Measurements from ENCODE around the gene PRKACG.
"Not testable (repeated sequence)": the region's sequence is repeated elsewhere in the genome, so short reads cannot be mapped to it uniquely, and the experiment has no call there.

PRKACG gene

DNA sequence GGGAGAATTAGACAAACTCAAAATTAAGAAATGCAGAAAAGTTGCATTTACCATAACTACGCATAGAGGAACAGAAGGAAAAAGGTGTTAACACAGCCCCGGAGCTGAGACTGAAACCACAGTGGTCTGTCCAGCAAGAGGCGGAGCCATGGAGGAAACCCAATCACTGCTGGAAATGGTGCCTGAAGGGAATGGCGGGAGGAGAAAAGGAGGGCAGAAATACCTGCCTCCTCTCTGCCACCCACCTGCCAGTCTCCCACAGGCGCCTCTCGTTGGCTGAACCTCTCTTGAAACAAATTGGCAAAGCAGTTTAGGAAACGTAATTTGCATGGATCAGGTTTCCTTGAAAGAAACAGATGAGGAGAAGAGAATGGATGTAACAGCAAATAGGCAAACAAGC lies 9.7 kb upstream of the PRKACG start:
- no peak for DNase-seq (ENCODE audit: low read depth)

DNA sequence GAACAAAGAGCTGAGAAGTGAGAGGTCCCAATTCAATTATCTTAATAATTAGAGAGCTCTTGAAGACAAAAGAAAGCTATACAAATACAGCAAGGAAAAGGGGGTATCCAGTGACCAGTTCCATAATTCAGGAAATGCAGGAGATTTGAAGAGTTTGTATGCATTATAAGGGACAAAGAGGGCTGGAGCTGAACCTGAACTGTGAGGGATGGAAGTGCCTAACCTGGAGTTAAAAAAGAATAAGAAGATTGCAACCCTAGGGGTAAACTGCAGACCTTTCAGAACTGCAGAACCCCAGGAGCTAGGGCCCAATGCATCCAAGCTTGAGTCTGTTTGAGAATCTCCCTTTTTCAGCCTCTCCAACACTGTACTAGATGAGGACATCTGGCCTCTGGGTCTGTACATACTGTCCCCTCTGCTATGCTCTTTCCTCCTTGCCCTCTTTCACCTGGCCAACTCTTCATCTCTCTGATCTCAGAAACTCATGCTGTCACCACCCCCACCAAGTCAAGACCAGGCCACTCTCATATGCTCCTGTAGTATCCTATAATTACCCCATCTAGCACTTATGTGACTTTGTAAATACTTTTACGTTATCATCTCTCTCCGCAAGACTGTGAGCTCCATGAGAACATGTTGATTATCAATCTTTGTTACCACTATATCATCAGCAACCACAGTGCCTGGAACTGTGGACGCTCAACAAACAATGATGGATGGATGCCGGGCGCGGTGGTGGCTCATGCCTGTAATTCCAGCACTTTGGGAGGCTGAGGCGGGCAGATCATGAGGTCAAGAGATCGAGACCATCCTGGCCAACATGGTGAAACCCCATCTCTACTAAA lies 6.6 kb upstream of the PRKACG start:
- no peak for DNase-seq (ENCODE audit: low read depth)

GRCh38 chr9:69019808-69020207 lies 5.9 kb upstream of the PRKACG start:
- no peak for DNase-seq (ENCODE audit: low read depth)

DNA sequence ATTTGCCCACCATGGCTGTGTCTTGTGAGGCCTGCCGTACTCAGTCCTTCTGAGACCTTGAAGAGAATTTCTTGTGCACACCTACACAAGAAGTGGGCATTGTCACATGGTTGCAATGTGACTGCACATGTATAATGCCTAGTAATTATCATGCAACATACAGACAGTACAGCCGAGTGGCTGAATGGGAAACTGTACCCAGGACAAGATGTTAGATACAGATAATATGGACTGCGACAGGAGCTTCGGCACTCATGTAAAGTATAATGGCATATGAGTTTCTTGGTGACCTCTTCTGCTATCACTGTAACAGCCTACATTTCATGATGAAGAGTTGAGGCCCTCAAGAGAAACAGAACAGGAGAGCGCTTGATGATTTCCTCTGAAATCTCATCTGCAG lies 4.8 kb upstream of the PRKACG start:
- no peak for DNase-seq (ENCODE audit: low read depth)

GRCh38 chr9:69016191-69017096 lies 2.5 kb upstream of the PRKACG start:
- no peak for DNase-seq (ENCODE audit: low read depth)

DNA sequence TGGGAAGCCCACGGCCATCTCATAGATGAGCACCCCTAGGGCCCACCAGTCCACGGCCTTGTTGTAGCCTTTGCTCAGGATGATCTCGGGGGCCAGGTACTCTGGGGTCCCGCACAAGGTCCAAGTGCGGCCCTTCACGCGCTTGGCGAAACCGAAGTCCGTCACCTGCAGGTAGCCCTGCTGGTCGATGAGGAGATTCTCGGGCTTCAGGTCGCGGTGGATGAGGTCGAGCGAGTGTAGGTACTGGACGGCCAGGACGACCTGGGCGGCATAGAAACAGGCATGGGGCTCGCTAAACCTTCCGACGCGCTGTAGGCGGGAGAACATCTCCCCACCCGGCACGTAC lies 558 bp downstream of the PRKACG start:
- DNase-seq (ENCODE audit: low read depth): no peak

- no peak for DNase-seq (ENCODE audit: low read depth)
These were observed 1.1 kb downstream of the PRKACG start for GRCh38 chr9:69012696-69013381.

GRCh38 chr9:69009708-69010107 lies 4.2 kb downstream of the PRKACG start:
- no peak for DNase-seq (ENCODE audit: low read depth)

DNA sequence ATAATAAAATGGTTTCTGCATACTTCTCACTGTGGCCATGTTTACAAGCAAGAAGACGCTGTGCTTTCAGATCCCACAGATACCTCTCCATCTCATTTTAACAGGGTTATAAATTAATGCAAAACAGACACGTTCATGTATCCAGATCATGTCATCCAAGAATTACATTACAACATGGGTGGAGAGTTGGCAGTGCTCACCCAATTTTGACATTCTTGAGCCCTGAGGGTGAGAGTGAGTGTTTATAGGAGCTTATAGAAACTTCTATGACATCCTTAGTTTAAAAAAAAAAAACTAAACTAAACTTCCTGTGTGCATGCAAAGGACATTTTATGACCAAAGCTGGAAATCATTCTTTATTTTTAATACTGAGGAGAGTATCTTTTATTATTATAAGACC lies 9.1 kb downstream of the PRKACG start:
- DNase-seq (ENCODE audit: low read depth): no peak

DNA sequence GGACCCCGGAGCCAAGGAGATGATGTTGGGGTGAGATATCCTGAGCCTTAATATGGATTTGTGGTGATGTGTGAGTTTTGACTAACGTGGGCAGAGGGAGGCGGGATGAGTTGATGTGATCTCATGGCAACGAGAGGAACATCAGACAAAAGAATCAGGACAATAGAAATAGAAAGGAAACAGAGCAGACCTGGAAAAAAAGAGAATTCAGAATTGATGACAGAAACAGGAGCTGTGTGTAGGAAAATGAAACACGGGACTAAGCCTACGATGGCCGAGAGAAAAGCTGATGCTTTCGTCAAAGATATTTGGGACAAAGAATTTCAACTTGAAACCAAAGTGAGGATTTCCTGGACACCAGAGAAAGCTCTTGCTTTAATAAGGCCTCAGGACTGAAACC lies 10.9 kb downstream of the PRKACG start:
- no peak for DNase-seq (ENCODE audit: low read depth)

GRCh38 chr9:69001921-69002320 lies 12.0 kb downstream of the PRKACG start:
- no peak for DNase-seq (ENCODE audit: low read depth)

DNA sequence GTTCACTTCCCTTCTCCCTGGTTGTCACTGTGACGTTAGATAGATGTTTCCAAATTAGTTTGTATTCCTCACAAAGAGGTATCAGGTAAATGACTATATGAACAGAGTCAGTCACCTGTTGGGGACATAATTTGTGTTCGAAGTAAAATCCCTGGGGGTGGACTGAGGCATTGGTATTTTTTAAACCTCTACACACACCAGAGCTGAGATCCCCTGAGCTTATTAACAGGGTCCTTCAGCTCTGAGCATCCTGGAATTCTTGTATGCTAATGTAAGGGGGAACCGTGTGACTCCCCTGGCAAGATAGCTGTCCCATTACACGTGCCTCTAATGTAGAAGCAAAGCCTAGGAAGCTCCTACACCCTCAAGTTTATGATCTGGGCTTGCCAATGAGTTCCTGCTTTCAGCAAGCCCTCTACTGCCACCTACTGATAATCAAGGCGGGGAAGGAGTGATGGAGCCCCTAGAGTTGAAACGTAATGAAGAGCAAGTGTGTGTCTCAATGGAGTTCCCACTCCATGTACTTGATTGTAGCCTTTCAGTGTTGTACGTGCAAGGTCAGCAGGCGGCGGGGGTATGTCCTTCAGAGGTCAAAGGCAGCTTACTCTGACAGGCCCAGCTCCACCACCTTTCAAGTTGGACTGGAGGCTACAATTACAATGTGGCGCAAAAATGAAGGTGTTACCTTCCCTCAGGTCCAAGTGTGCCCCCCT lies 14.4 kb downstream of the PRKACG start:
- DNase-seq (ENCODE audit: low read depth): peak; percentile 67

DNA sequence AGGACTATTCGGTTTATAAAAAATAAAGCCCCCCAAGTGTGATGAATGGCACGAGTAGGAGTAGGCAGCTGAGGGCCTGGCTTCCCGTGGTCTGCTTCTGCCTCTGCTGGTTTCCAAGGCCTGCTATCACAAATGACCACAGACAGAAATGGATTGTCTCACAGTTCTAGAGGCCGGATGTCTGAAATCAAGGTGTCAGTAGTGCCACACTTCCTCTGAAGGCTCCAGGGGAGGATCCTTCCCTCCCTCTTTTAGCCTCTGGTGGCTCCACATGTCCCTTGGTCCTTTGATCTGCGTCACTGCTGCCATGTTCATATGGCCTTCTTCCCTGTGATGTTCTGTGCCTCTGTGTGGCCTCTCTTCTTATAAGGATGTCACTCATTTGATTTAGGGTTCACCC lies 15.1 kb downstream of the PRKACG start:
- DNase-seq (ENCODE audit: low read depth): no peak

GRCh38 chr9:68998385-68998784 lies 15.5 kb downstream of the PRKACG start:
- no peak for DNase-seq (ENCODE audit: low read depth)

DNA sequence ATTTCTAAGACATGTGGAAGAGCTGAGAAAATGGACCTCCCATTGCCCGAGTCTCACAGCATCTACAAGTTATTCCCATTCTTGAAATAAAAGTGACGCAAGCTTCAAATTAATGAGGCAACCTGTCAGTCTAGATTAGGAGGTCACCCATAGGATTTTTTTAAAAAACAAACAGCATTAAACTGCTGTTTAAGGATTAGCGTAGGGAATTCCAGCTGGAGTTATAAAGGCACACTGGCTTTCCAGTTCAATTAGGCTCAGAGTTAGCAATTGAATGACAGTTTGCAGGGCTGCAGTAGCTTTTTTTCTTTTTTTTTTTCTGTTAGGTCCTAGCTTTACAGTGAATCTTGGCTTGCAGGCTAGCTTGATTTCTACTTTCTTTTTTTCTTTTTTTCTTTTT lies 16.2 kb downstream of the PRKACG start:
- DNase-seq (ENCODE audit: low read depth): no peak

- DNase-seq (ENCODE audit: low read depth): no peak
These were observed 17.5 kb downstream of the PRKACG start for GRCh38 chr9:68996462-68996861.

DNA sequence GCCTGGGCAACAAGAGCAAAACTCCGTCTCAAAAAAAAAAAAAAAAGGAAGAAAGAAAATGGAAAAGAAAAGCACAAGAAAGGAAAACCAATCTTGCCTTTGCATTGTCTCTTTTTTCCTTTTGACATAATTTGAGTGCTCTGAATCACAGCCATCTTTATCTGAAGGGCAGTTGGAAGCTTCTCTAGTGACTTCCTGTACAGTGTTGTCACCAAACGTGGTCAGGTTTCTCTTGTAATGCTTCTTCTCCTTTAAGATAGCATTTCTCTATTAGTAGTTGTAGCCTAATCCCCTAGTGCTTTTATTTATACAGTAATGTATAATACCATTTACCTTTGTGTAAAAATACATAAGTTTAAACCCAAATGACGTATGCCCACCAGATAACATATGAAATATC lies 18.1 kb downstream of the PRKACG start:
- DNase-seq (ENCODE audit: low read depth): no peak

- no peak for DNase-seq (ENCODE audit: low read depth)
These were observed 22.5 kb downstream of the PRKACG start for GRCh38 chr9:68991457-68991856.

- DNase-seq (ENCODE audit: low read depth): not testable (repeated sequence)
These were observed 27.0 kb downstream of the PRKACG start for GRCh38 chr9:68986949-68987348.

GRCh38 chr9:68983522-68984424 lies 30.1 kb downstream of the PRKACG start:
- DNase-seq (ENCODE audit: low read depth): no peak

GRCh38 chr9:68983008-68983411 lies 30.9 kb downstream of the PRKACG start:
- no peak for DNase-seq (ENCODE audit: low read depth)

All from amniotic epithelial cell (primary cell).